Tibial nerve (tissue), 4 donors: ENCODE results near the gene GCKR.

ENCODE experiments used
- EP300 ChIP-seq, 2 donors: sonication (generic); formaldehyde crosslinking; IDR thresholded peaks; one replicate each; pipeline ENCODE4 v1.6.1; 2017; ENCODE audit warnings: antibody characterized with exemption in 2 of 2, mild to moderate bottlenecking in 1 of 2
- POLR2A ChIP-seq, 2 donors: fragments of 450-650 bp; IDR thresholded peaks; one replicate each; pipeline ENCODE4 v1.6.1; 2017; ENCODE audit warnings: antibody characterized with exemption in 2 of 2, mild to moderate bottlenecking in 2 of 2, moderate library complexity in 2 of 2
- TF ChIP-seq, protein P1 (sequence below), 5 experiments: fragments of 200-600 bp in 3 of 5; fragments of 450-650 bp in 2 of 5; sonication (generic) in 3 of 5; IDR thresholded peaks; one replicate each; pipeline ENCODE4 v1.5.1; 2016 to 2019; ENCODE audit warnings: antibody characterized with exemption in 5 of 5, mild to moderate bottlenecking in 3 of 5, moderate library complexity in 2 of 5

DNA sequence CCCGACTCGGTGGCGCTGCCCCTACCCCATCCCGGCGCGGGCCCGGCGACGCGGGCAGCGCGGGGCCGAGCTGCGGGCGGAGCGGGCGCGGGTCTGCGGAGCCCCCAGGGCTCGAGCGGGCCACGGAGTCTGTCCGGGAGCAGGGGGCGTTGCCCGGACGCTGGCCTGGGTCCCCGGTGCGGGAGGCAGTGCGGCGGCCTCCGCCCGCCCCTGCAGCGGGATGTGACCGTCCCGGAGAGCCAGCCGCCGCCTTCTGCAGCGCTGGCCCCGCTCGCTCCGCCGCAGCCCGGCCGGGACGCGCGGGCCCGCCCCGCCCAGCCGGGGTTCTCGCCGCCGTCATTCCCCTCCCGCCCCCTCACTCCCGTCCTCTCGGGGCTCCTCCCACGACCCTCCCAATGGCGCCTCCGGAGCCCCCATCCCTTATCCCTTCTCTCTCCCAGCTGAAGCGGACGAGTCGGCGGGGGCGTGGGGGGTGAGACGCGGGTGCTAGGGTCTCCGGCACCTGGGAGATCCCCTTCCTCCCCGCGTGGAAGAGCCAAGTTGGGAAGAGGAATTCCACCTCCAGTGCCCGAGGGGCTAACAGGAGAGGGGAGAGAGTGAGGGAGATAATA, 1.6 kb upstream of the GCKR start, which contains the start of gene FNDC4:
- TF ChIP-seq POLR2A (IDR thresholded peaks at IDR 0.05) (no peak), EP300 (IDR thresholded peaks at IDR 0.05) (no peak)
- TF ChIP-seq, protein P1, sequence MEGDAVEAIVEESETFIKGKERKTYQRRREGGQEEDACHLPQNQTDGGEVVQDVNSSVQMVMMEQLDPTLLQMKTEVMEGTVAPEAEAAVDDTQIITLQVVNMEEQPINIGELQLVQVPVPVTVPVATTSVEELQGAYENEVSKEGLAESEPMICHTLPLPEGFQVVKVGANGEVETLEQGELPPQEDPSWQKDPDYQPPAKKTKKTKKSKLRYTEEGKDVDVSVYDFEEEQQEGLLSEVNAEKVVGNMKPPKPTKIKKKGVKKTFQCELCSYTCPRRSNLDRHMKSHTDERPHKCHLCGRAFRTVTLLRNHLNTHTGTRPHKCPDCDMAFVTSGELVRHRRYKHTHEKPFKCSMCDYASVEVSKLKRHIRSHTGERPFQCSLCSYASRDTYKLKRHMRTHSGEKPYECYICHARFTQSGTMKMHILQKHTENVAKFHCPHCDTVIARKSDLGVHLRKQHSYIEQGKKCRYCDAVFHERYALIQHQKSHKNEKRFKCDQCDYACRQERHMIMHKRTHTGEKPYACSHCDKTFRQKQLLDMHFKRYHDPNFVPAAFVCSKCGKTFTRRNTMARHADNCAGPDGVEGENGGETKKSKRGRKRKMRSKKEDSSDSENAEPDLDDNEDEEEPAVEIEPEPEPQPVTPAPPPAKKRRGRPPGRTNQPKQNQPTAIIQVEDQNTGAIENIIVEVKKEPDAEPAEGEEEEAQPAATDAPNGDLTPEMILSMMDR (IDR thresholded peaks at IDR 0.05) = no peak
